HG03139 (cell line): ENCODE results near the gene CCR5AS.
"Not testable (repeated sequence)": the region's sequence is repeated elsewhere in the genome, so short reads cannot be mapped to it uniquely, and the experiment has no call there.

ENCODE experiments used
- ATAC-seq: cut with Tn5 transposase; IDR thresholded peaks from one replicate; pipeline ENCODE4 v1.9.1; 2021; ENCODE audit not compliant: unreplicated experiment

Gene CCR5AS

GRCh38 chr3:46406443-46406787, 451 bp downstream of the CCR5AS start:
- no peak for ATAC-seq

DNA sequence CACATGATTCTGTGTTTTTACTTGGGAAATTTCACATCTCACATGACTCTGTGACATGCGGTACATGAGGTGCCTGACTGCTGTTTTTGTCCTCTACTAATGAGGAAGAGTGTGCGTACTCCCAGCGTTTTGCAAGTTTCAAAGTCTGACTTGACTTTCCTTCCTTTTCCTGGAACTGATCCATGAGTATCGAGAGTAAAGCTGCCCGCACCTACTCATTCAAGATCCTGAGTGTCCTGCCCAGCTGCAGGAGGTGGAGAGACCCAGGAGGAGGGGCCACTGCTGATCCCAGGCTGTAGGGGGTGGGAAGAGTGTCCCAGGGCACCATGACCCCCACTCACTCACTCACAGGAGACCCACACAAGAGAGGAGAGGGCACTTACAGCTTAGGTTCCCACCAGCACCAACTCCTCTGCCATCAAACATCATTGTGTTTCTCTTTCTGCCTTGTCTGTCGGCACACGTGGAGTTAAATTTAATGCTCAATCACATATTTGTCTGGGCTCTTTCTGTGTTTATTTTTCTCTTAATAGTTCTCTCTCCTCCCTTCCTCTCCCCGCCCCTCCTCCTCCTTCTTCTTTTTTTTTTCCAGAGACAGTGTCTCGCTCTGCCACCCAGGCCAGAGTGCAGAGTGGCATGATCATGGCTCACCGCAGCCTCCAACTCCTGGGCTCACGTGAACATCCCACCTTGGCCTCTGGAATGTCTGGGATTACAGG, 1.4 kb downstream of the CCR5AS start:
- ATAC-seq: no peak

GRCh38 chr3:46402902-46403301, 4.0 kb downstream of the CCR5AS start:
- not testable (repeated sequence) for ATAC-seq

- ATAC-seq: no peak
These were observed 5.3 kb downstream of the CCR5AS start for GRCh38 chr3:46401579-46401978.

- ATAC-seq: no peak
These were observed 6.0 kb downstream of the CCR5AS start for GRCh38 chr3:46400846-46401245.

DNA sequence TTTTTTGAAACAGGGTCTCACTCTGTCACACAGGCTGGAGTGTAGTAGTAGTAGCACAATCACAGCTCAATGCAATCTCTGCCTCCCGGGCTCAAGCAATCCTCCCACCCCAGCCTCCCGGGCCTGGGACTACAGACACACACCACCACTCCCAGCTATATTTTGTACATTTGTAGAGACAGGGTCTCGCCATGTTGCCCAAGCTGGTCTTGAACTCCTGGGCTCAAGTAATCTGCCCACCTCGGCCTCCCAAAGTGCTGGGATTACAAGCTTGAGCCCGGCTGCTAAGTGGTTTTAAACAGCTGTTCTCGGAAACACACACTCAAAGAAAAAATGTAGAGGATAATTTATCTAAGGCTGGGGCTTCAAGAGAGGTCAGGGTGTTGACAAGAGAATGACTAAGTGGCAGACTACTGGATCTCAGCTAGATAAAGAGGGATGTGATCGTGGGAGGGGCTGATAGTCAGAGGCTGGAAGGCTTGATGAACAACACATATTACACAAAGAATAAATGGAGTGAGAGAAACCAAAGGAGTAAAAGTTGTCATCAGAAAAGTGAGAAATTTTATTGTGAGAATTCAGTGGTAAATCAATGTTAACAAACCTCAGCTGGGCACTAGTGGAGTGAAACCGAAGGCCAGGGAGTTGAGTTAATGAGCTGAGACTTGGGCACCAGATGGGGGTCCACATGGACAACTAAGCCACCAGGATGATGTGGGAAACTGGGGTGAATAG, 6.7 kb downstream of the CCR5AS start:
- ATAC-seq: no peak

DNA sequence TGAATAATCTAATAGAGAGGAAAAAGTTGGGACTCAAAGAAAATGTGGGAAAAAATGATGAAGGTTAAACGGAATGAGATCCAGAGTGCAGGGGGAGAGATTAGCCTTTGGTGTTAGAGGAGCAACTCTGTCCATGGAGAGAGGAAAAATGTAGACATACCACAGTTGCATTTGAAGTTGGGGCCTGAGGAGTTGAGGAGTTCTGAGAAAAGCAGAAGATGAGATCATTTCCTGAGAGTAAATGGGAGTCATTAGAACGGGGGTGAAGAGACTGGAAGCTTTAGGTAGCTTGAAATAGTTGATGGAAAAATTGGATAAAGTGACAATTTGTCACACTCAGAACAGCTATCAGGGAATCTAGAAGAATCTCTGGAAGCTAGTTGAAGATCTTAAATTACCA, 7.3 kb downstream of the CCR5AS start:
- no peak for ATAC-seq

DNA sequence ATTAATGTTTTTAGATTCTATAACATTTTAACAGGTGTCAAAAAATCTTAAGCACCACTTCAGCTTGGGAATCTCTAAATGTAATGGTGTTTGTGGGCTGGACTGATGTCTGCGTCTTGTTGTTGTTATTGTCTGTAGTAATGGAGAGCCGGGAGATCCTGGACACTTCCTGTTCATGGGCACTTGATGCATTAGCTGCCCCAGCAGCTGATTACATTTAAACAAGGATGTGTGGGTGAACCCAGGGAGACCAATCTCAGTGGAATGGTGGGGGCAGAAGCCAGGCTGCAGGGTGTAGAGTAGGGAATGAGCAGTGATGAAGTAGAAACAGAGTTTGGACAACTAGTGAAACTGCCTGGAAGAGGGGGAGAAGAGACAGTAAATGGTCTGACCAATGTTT, 7.8 kb downstream of the CCR5AS start:
- ATAC-seq: no peak

GRCh38 chr3:46398186-46398955, 8.5 kb downstream of the CCR5AS start:
- no peak for ATAC-seq

DNA sequence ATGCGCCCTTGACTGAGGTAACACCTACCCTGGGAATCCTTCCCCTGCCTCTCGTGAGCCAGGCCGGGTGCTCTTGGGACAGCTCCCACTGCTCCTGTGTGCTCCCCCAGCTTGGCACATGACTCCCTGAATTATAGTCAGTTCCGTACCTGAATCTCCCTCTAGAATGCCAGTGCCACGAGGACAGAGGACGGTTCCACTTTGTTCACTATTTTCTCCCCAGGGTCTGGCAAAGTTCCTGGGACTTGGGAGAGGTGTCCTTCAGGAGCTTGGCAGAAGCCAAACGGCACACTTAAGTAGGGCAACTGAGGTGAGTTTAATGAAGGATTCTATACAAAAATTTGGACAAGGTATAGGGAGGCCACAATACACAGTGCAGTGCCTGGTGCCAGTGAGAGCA, 9.8 kb downstream of the CCR5AS start:
- no peak for ATAC-seq

GRCh38 chr3:46395766-46396530, 10.9 kb downstream of the CCR5AS start:
- no peak for ATAC-seq

DNA sequence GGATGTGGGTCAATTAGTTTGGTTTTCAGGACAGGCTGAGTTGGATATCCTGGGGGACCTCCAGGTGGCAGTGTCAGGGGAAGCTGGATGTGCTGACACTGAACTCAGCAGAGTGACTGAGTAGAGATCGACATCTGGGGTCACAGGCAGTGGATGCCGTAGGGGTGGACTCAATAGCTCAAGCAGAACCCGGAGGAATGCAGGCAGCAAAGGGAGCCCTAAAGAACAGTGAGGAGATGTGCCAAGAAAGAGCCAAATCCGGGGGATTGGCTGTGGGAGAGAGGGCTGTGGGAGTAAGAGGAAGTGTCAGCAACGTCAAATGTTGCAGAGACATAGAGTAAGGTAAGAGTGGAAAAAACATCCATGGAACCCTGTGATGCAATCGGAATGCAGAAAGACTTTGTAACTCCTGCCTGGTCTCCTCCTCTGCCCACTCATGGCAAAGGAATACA, 11.6 kb downstream of the CCR5AS start:
- ATAC-seq: no peak

DNA sequence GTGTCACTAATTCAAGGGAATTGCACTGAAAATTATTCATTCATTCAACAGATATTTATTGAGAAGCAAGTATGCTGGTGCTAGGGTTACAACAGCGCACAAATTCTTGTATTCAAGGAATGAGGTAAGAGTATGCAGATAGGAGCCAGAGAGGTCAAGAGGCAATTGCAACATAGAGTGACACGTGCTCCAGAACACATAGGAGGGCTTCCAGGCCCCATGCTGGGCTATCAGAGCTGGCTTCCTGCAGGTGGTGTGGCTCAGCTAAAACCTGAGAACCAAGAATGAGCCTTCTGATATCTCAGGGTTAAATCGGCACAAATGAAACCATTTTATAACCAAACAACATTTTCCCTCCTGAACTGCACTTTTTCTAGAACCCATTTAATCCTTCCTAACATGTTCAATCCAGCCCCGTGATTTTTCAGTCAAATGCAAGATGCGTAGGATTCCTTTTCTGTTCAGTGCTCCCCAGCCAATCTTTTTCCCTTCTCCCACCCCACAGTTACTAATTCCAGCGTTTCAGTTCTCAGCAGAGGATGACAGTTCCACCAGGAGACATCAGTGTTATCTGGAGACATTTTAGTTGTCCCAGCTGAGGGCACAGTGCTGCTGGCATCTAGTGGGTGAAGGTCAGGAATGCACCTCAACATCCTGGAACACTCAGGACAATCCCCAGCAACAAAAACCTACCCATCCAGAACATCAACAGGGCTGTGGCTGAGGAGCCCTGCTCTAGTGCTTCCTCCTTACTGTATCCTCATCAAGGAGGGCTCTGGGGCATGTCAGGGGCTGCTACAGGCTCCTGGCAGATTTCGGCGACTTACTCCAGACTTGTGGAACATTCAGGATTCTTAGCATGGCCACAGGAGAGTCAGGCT, 13.1 kb downstream of the CCR5AS start:
- no peak for ATAC-seq

DNA sequence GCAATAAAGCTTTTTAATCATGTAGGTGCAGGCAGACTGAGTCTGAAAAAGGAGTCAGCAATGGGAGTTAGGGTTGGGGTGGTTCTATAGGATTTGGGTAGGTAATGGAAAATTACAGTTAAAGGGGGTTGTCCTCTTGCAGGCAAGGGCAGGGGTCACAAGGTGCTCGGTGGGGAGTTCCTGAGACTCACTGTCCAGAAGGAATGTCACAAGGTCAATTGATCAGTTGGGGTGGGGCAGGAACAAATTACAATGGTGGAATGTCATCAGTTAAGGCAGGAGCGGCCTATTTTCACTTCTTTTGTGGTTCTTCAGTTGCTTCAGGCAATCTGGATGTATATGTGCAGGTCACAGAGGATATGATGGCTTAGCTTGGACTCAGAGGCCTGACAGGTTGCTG, 13.9 kb downstream of the CCR5AS start:
- ATAC-seq: no peak

DNA sequence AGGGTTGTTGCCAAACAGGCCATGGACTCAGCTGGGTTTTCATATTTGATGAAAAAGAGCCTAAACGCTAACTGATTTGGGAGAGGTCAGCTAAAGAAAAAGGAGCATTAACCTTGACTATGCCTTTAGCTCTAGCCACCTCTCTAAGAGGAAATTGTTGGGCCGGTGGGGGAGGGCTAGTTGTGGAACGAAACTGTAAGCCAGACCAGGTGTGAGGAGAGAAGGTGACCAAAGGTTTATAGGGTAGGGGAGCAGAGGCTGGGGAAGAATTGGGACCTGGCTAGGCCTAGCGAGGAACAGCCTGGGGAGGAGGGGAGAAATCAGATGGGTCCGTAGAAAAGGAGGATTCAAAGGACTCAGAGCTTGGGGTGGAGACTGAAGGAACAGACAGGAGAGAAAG, 15.3 kb downstream of the CCR5AS start:
- not testable (repeated sequence) for ATAC-seq

DNA sequence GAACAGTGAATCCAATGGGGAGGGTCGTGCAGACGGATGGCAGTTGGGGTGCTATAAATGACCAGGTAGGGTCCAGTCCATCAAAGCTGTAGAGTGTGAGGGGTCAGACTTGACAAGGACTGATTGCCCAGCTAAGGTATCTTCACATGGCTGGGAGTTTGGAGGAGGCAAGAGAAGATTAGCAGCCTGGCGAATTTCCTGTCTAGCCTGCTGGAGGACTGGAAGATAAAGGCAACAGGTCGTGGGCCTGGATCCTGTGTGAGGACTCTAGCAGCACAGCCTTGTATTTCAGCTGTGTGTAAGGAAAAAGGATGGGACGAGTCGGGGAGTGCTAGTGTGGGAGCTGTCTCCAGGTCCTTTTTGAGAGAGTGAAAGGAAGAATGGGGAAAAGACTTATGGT, 17.6 kb downstream of the CCR5AS start:
- no peak for ATAC-seq

GRCh38 chr3:46388847-46389246, 18.0 kb downstream of the CCR5AS start:
- not testable (repeated sequence) for ATAC-seq

GRCh38 chr3:46386205-46386604, 20.7 kb downstream of the CCR5AS start:
- no peak for ATAC-seq

DNA sequence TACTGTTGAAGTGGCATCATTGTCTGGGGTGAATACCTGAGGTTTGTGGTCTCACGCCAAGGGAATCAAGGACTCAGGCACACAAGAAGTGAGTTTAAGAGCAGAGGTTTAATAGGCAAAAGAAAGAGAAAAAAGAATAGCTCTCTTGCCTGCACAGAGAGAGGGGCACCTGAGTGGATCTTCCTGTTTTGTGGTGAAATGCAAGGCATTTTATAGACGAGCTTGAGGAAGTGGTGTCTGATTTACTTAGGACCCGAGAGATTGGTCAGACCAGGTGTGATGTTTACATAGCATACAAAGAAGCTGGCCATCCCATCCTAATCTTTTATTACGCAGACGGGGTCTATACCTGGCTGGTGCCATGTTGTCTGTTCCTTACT, 22.9 kb downstream of the CCR5AS start:
- no peak for ATAC-seq
